HG03139 (cell line): ENCODE data around the gene EDEM3.
"Not testable (repeated sequence)": the region's sequence is repeated elsewhere in the genome, so short reads cannot be mapped to it uniquely, and the experiment has no call there.

Experiments
- ATAC-seq: cut with Tn5 transposase; IDR thresholded peaks from one replicate; pipeline ENCODE4 v1.9.1; 2021; ENCODE audit not compliant: unreplicated experiment

Gene EDEM3

GRCh38 chr1:184770181-184770979 lies 15.7 kb upstream of the EDEM3 start:
- ATAC-seq, result no peak

GRCh38 chr1:184769241-184769640 lies 14.6 kb upstream of the EDEM3 start:
- ATAC-seq, result no peak

GRCh38 chr1:184768467-184768866 lies 13.8 kb upstream of the EDEM3 start:
- no peak for ATAC-seq

GRCh38 chr1:184767591-184767990 lies 12.9 kb upstream of the EDEM3 start:
- no peak for ATAC-seq

GRCh38 chr1:184764483-184764882 lies 9.8 kb upstream of the EDEM3 start:
- ATAC-seq, result no peak

- not testable (repeated sequence) for ATAC-seq
Observed at GRCh38 chr1:184763520-184763919, 8.9 kb upstream of the EDEM3 start.

GRCh38 chr1:184761969-184762485 lies 7.4 kb upstream of the EDEM3 start:
- ATAC-seq, result no peak

GRCh38 chr1:184759651-184760050 lies 5.0 kb upstream of the EDEM3 start:
- no peak for ATAC-seq

GRCh38 chr1:184759112-184759511 lies 4.5 kb upstream of the EDEM3 start:
- no peak for ATAC-seq

GRCh38 chr1:184757891-184758290 lies 3.2 kb upstream of the EDEM3 start:
- ATAC-seq, result no peak

- ATAC-seq, result no peak
Observed at GRCh38 chr1:184757406-184757805, 2.7 kb upstream of the EDEM3 start.

GRCh38 chr1:184755226-184756065 lies 788 bp upstream of the EDEM3 start:
- peak; percentile 10 for ATAC-seq

GRCh38 chr1:184753608-184754475 lies 816 bp downstream of the EDEM3 start:
- peak; percentile 5 for ATAC-seq

- no peak for ATAC-seq
Observed at GRCh38 chr1:184753117-184753516, 1.5 kb downstream of the EDEM3 start.

- no peak for ATAC-seq
Observed at GRCh38 chr1:184752656-184753055, 2.0 kb downstream of the EDEM3 start.

- no peak for ATAC-seq
Observed at GRCh38 chr1:184748740-184749139, 5.9 kb downstream of the EDEM3 start.

- peak; percentile 72 for ATAC-seq
Observed at GRCh38 chr1:184747089-184747955, 7.3 kb downstream of the EDEM3 start.

- no peak for ATAC-seq
Observed at GRCh38 chr1:184745929-184746638, 8.6 kb downstream of the EDEM3 start.

- no peak for ATAC-seq
Observed at GRCh38 chr1:184745110-184745509, 9.5 kb downstream of the EDEM3 start.
